GM12891 (cell line): Measurements from ENCODE around the gene EEIG1.

ENCODE experiments used
- PAX5 ChIP-seq: IDR thresholded peaks from 2 replicates; pipeline ENCODE4 v1.6.1; 2011; ENCODE audit warnings: low read length, moderate library complexity, mild to moderate bottlenecking; ENCODE audit not compliant: insufficient read depth, severe bottlenecking
- POLR2A ChIP-seq: IDR thresholded peaks from 2 replicates; pipeline ENCODE4 v1.6.1; 2011; ENCODE audit warnings: low read depth, low read length, control low read depth
- POLR2AphosphoS5 ChIP-seq: IDR thresholded peaks from 2 replicates; pipeline ENCODE4 v1.6.1; 2011; ENCODE audit warnings: low read depth, low read length, control low read depth
- POU2F2 ChIP-seq: IDR thresholded peaks from 2 replicates; pipeline ENCODE4 v1.6.1; 2011; ENCODE audit warnings: low read depth, mild to moderate bottlenecking, control low read depth, low read length, moderate library complexity
- SPI1 ChIP-seq: IDR thresholded peaks from 2 replicates; pipeline ENCODE4 v1.6.1; 2011; ENCODE audit warnings: low read depth, low read length, control low read depth
- TAF1 ChIP-seq: IDR thresholded peaks from 2 replicates; pipeline ENCODE4 v1.6.1; 2011; ENCODE audit warnings: low read depth, low read length, control low read depth

DNA sequence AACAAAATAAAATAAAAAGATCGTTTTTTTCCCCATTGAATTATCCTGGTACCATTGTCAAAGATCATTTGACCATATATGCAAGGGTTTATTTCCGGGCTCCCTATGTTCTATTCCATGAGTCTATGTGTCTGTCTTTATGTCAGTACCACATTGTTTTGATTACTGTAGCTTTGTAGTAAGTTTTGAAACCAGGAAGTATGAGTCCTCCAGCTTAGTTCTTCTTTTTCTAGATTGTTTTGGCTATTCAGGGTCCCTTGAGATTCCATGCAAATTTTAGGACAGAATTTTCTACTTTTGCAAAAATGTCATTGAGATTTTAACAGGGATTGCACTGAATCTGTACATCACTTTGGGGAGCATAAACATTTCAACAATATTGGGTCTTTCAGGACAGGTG, 18.7 kb upstream of the EEIG1 start:
- TF ChIP-seq POLR2A, result no peak
- no peak for TF ChIP-seq PAX5
- TF ChIP-seq POU2F2, result no peak
- TF ChIP-seq POLR2AphosphoS5, result no peak
- TF ChIP-seq SPI1, result no peak
- TF ChIP-seq TAF1, result no peak
